ENCODE measurements around the gene GAREM2.
A peak's percentile ranks its signal among the peaks of the same experiment; 100 is the strongest.

The GAREM2 gene

GRCh38 chr2:26187537-26188104, 14.7 kb downstream of the GAREM2 start:
- DNase-seq (ENCODE audit: low read depth): no peak

- DNase-seq (ENCODE audit: low read depth): no peak
These were observed 16.2 kb downstream of the GAREM2 start for GRCh38 chr2:26189123-26189522.

GRCh38 chr2:26189751-26190150, 16.9 kb downstream of the GAREM2 start:
- DNase-seq (ENCODE audit: low read depth): no peak

GRCh38 chr2:26190369-26190768, 17.5 kb downstream of the GAREM2 start:
- no peak for DNase-seq (ENCODE audit: low read depth)

- DNase-seq (ENCODE audit: low read depth): no peak
These were observed 18.6 kb downstream of the GAREM2 start for GRCh38 chr2:26191316-26192159.

- no peak for DNase-seq (ENCODE audit: low read depth)
These were observed 20.8 kb downstream of the GAREM2 start for GRCh38 chr2:26193578-26194231.

- DNase-seq (ENCODE audit: low read depth): peak; percentile 58
These were observed 22.4 kb downstream of the GAREM2 start for GRCh38 chr2:26195040-26195984.

- no peak for DNase-seq (ENCODE audit: low read depth)
These were observed 24.0 kb downstream of the GAREM2 start for GRCh38 chr2:26196683-26197418.

GRCh38 chr2:26197516-26197915, 24.6 kb downstream of the GAREM2 start:
- no peak for DNase-seq (ENCODE audit: low read depth)

- DNase-seq (ENCODE audit: low read depth): no peak
These were observed 30.1 kb downstream of the GAREM2 start for GRCh38 chr2:26202981-26203490.

- DNase-seq (ENCODE audit: low read depth): no peak
These were observed 31.0 kb downstream of the GAREM2 start for GRCh38 chr2:26203906-26204305.

- DNase-seq (ENCODE audit: low read depth): no peak
These were observed 39.1 kb downstream of the GAREM2 start for GRCh38 chr2:26212011-26212410.

- DNase-seq (ENCODE audit: low read depth): no peak
These were observed 41.9 kb downstream of the GAREM2 start for GRCh38 chr2:26214759-26215158.

- DNase-seq (ENCODE audit: low read depth): no peak
These were observed 42.9 kb downstream of the GAREM2 start for GRCh38 chr2:26215833-26216232.

- DNase-seq (ENCODE audit: low read depth): no peak
These were observed 43.7 kb downstream of the GAREM2 start for GRCh38 chr2:26216587-26216986.

GRCh38 chr2:26217720-26218119, 44.8 kb downstream of the GAREM2 start:
- no peak for DNase-seq (ENCODE audit: low read depth)

- DNase-seq (ENCODE audit: low read depth): no peak
These were observed 50.1 kb downstream of the GAREM2 start for GRCh38 chr2:26223018-26223417.

- no peak for DNase-seq (ENCODE audit: low read depth)
These were observed 51.2 kb downstream of the GAREM2 start for GRCh38 chr2:26224095-26224494.

GRCh38 chr2:26229595-26229994, 56.7 kb downstream of the GAREM2 start:
- no peak for DNase-seq (ENCODE audit: low read depth)

- no peak for DNase-seq (ENCODE audit: low read depth)
These were observed 57.9 kb downstream of the GAREM2 start for GRCh38 chr2:26230806-26231205.

- no peak for DNase-seq (ENCODE audit: low read depth)
These were observed 62.2 kb downstream of the GAREM2 start for GRCh38 chr2:26235089-26235488.

All from amniotic epithelial cell (primary cell).